Measurements from ENCODE around the gene TEX14.

GRCh38 chr17:58632324-58633314, 59.2 kb downstream of the TEX14 start:
- no peak for TF ChIP-seq CTCF (IDR thresholded peaks at IDR 0.05)
- no peak for TF ChIP-seq USF2 (IDR thresholded peaks at IDR 0.05; ENCODE audit: borderline replicate concordance, low read depth, low read length)
- no peak for TF ChIP-seq PBX3 (IDR thresholded peaks at IDR 0.05)
- TF ChIP-seq TCF12 (IDR thresholded peaks at IDR 0.05): no peak
- no peak for TF ChIP-seq REST (IDR thresholded peaks at IDR 0.05; ENCODE audit: low read depth, low read length)
- TF ChIP-seq EP300 (IDR thresholded peaks at IDR 0.05; ENCODE audit: borderline replicate concordance in 1 of 2, low read depth in 1 of 2, low read length in 1 of 2): no peak
- TF ChIP-seq EZH2phosphoT487 (IDR thresholded peaks at IDR 0.05; ENCODE audit: borderline replicate concordance, low read depth): no peak
- TF ChIP-seq SMC3 (IDR thresholded peaks at IDR 0.05; ENCODE audit: low read depth, low read length): no peak
- no peak for TF ChIP-seq TAF1 (IDR thresholded peaks at IDR 0.05; ENCODE audit: borderline replicate concordance, low read depth, low read length)
- no peak for TF ChIP-seq MAX (IDR thresholded peaks at IDR 0.05; ENCODE audit: low read depth)
- no peak for TF ChIP-seq POLR2AphosphoS5 (IDR thresholded peaks at IDR 0.05; ENCODE audit: low read depth, low read length)

All from SK-N-SH (cell line).